ENCODE measurements around the gene SYCE1. TPM values are rescaled to one million over a fixed set of nuclear protein-coding genes. Genes with fewer than 3 reads are reported as not detected.

Gene SYCE1
- total RNA-seq, 4 donors from 2014 or later = 7.5 TPM; not detected in 3

GRCh38 chr10:133534417-133534816 lies 31.0 kb downstream of the SYCE1 start:
- Histone ChIP-seq H3K9me3 (no peaks in the 10 kb centered on the region), H3K4me1 (no peaks in the 10 kb centered on the region), H3K27ac (no peak overlapping the region), H3K4me3 (no peak overlapping the region), H3K27me3 (no peaks in the 10 kb centered on the region), H3K36me3 (no peaks in the 10 kb centered on the region)
- DNase-seq = no peak
- TF ChIP-seq POLR2A (IDR thresholded peaks at IDR 0.05) (no peak), CTCF (IDR thresholded peaks at IDR 0.05) (no peak)

- TF ChIP-seq POLR2A (IDR thresholded peaks at IDR 0.05) (no peak), CTCF (IDR thresholded peaks at IDR 0.05) (no peak)
- no peak for DNase-seq
- Histone ChIP-seq H3K4me3 (no peak overlapping the region), H3K36me3 (no peaks in the 10 kb centered on the region), H3K27me3 (no peaks in the 10 kb centered on the region), H3K9me3 (no peaks in the 10 kb centered on the region), H3K4me1 (peaks cover 0 to 7% (median 0%) of the 10 kb centered on the region in 4 donors), H3K27ac (no peak overlapping the region)
These were observed 32.5 kb downstream of the SYCE1 start for GRCh38 chr10:133532871-133533270.

GRCh38 chr10:133530506-133530905 lies 34.9 kb downstream of the SYCE1 start:
- no peak for DNase-seq
- no peak overlapping the region for H3K27ac ChIP-seq
- no peak overlapping the region for H3K4me3 ChIP-seq
- H3K27me3 ChIP-seq = no peaks in the 10 kb centered on the region
- no peaks in the 10 kb centered on the region for H3K9me3 ChIP-seq
- TF ChIP-seq CTCF (IDR thresholded peaks at IDR 0.05) (no peak), POLR2A (IDR thresholded peaks at IDR 0.05) (no peak)
- H3K4me1 ChIP-seq = peaks cover 0 to 7% (median 0%) of the 10 kb centered on the region in 4 donors
- no peaks in the 10 kb centered on the region for H3K36me3 ChIP-seq

GRCh38 chr10:133529576-133529946 lies 35.8 kb downstream of the SYCE1 start:
- Histone ChIP-seq H3K9me3 (no peaks in the 10 kb centered on the region), H3K27me3 (no peaks in the 10 kb centered on the region), H3K4me1 (peaks cover 0 to 7% (median 0%) of the 10 kb centered on the region in 4 donors), H3K36me3 (no peaks in the 10 kb centered on the region), H3K4me3 (no peak overlapping the region), H3K27ac (no peak overlapping the region)
- no peak for DNase-seq
- TF ChIP-seq CTCF (IDR thresholded peaks at IDR 0.05) = no peak
- TF ChIP-seq POLR2A (IDR thresholded peaks at IDR 0.05) = no peak

- H3K4me3 ChIP-seq = peak overlapping the region in 2 of 4 donors; percentile 19 to 22
- no peaks in the 10 kb centered on the region for H3K36me3 ChIP-seq
- no peaks in the 10 kb centered on the region for H3K27me3 ChIP-seq
- no peak overlapping the region for H3K27ac ChIP-seq
- H3K4me1 ChIP-seq = peaks cover 0 to 7% (median 0%) of the 10 kb centered on the region in 4 donors
- no peaks in the 10 kb centered on the region for H3K9me3 ChIP-seq
- TF ChIP-seq POLR2A (IDR thresholded peaks at IDR 0.05) = no peak
- TF ChIP-seq CTCF (IDR thresholded peaks at IDR 0.05) = no peak
- no peak for DNase-seq
These were observed 36.4 kb downstream of the SYCE1 start for GRCh38 chr10:133528845-133529575.
